K562 (cell line): ENCODE data around the gene TBC1D25. TPM values are rescaled to one million over a fixed set of nuclear protein-coding genes. Genes with fewer than 3 reads are reported as not detected.

ENCODE experiments used
- ATAC-seq: fragments of 200-7000 bp; cut with Tn5 transposase; 3 replicates; pipeline ENCODE4 v1.9.1; 2020; ENCODE audit warnings: moderate library complexity
- BruUV-seq: library from RNA; stranded (reverse); fragments of 400-500 nt; replicated peaks from 2 replicates; lab custom pipeline; 2021; lab: Mats Ljungman, UMichigan
- CTCF ChIA-PET: fragments of 300-600 bp; formaldehyde crosslinking; extraction: SDS; loops from one replicate; lab custom pipeline; 2021; ENCODE audit warnings: low intra/inter-chr PET ratio; lab: Yijun Ruan, JAX
- POLR2A ChIA-PET: fragments of 300-600, 350-650 bp; sonication (Branson Sonifier 250); formaldehyde crosslinking; extraction: SDS; loops from one replicate; lab custom pipeline; 2021; ENCODE audit warnings: antibody characterized with exemption, inconsistent platforms; lab: Yijun Ruan, JAX
- DNase-seq, 4 experiments: peaks; one replicate each; pipeline versions ENCODE4 v3.0.0 to v3.0.0-alpha.2; 2011 to 2018; ENCODE audit warnings: low spot score in 3 of 4, mixed read lengths in 3 of 4; ENCODE audit errors: extremely low read depth in 1 of 4
- FAIRE-seq: peaks from 2 replicates; lab custom pipeline; 2011; peaks lifted over from hg19 to GRCh38; lab: Jason Lieb, UNC
- H2AFZ ChIP-seq: 2 replicates; pipeline ENCODE4 v1.6.0; 2011; ENCODE audit warnings: low read depth, low read length, control low read depth, inconsistent platforms
- H3K27ac ChIP-seq: fragments of 200-600 bp; 3 replicates; pipeline ENCODE4 v1.8.0; 2011; ENCODE audit warnings: low read depth, mild to moderate bottlenecking, control low read depth, inconsistent platforms, low read length, moderate library complexity, mixed read lengths; ENCODE audit errors: extremely low read depth
- H3K27me3 ChIP-seq, 2 experiments: fragments of 300-600 bp in 1 of 2; 2 replicates in 1 of 2; 3 replicates in 1 of 2; pipeline versions ENCODE4 v1.6.0 to v1.8.0; 2011; ENCODE audit warnings: inconsistent platforms in 2 of 2, low read length in 2 of 2, mild to moderate bottlenecking in 1 of 2, mixed read lengths in 1 of 2, moderate library complexity in 1 of 2; ENCODE audit not compliant: control insufficient read depth in 2 of 2, insufficient read depth in 2 of 2
- H3K36me3 ChIP-seq: fragments of 300-600 bp; 3 replicates; pipeline ENCODE4 v1.8.0; 2011; ENCODE audit warnings: mild to moderate bottlenecking, low read length, inconsistent platforms; ENCODE audit not compliant: control insufficient read depth, insufficient read depth
- H3K4me1 ChIP-seq, 2 experiments: fragments of 200-600 bp in 1 of 2; replicated peaks in 1 of 2; 2 replicates in 1 of 2; 3 replicates in 1 of 2; pipeline versions ENCODE4 v1.5.1 to v1.8.0; 2011; ENCODE audit warnings: inconsistent platforms in 2 of 2, low read length in 2 of 2, mild to moderate bottlenecking in 1 of 2, mixed read lengths in 1 of 2, moderate library complexity in 1 of 2; ENCODE audit not compliant: control insufficient read depth in 2 of 2, insufficient read depth in 2 of 2
- H3K4me2 ChIP-seq: 2 replicates; pipeline ENCODE4 v1.6.1; 2011; ENCODE audit warnings: low read length, control low read depth, inconsistent platforms, mixed read lengths; ENCODE audit not compliant: insufficient read depth
- H3K4me3 ChIP-seq: fragments of 200-600 bp; sonication (generic), shearing (Covaris generic); 2 replicates; pipeline ENCODE4 v1.5.1; 2016; ENCODE audit warnings: control low read depth, inconsistent platforms
- H3K79me2 ChIP-seq: fragments of 200-600 bp; 3 replicates; pipeline ENCODE4 v1.8.0; 2011; ENCODE audit warnings: low read length, inconsistent platforms; ENCODE audit not compliant: control insufficient read depth, insufficient read depth
- H3K9ac ChIP-seq, 2 experiments: 2 replicates each; pipeline versions ENCODE4 v1.6.0 to v1.6.1; 2011; ENCODE audit warnings: low read depth in 2 of 2, low read length in 2 of 2, control low read depth in 1 of 2, inconsistent platforms in 1 of 2, mild to moderate bottlenecking in 1 of 2, mixed read lengths in 1 of 2; ENCODE audit not compliant: insufficient read depth in 1 of 2
- H3K9me1 ChIP-seq: one replicate; pipeline ENCODE4 v1.6.0; 2011; ENCODE audit warnings: inconsistent platforms, mild to moderate bottlenecking, low read length, moderate library complexity; ENCODE audit not compliant: control insufficient read depth, insufficient read depth
- H3K9me3 ChIP-seq: replicated peaks from 2 replicates; pipeline ENCODE4 v1.5.1; 2011; ENCODE audit warnings: low read depth, low read length, inconsistent platforms; ENCODE audit not compliant: control insufficient read depth, insufficient read depth
- H4K20me1 ChIP-seq: replicated peaks from 2 replicates; pipeline ENCODE4 v1.6.1; 2011; ENCODE audit warnings: low read length, inconsistent platforms, mixed read lengths; ENCODE audit not compliant: control insufficient read depth, insufficient read depth
- ADNP ChIP-seq: fragments of 200-800 bp; sonication (Bioruptor generic); IDR thresholded peaks from 2 replicates; pipeline ENCODE4 v1.6.1; 2016; ENCODE audit warnings: missing genetic modification characterization, missing compliant biosample characterization
- BRCA1 ChIP-seq, 2 experiments: fragments of 450-650 bp in 1 of 2; sonication (generic) in 1 of 2; formaldehyde crosslinking in 1 of 2; IDR thresholded peaks; 2 replicates each; pipeline versions ENCODE4 v1.5.0 to v1.6.1; 2017 to 2020; ENCODE audit warnings: mild to moderate bottlenecking in 1 of 2, missing genetic modification reagents in 1 of 2
- CBFB ChIP-seq: sonication (generic); formaldehyde crosslinking; IDR thresholded peaks from 2 replicates; pipeline ENCODE4 v1.4.0; 2020; ENCODE audit warnings: mild to moderate bottlenecking, missing genetic modification reagents
- DIDO1 ChIP-seq: fragments of 450-650 bp; IDR thresholded peaks from 2 replicates; pipeline ENCODE4 v1.6.1; 2016; ENCODE audit warnings: low read depth, missing biosample characterization, missing genetic modification characterization
- ETV5 ChIP-seq: sonication (generic); formaldehyde crosslinking; IDR thresholded peaks from 2 replicates; pipeline ENCODE4 v1.4.0; 2020; ENCODE audit warnings: low read depth, mild to moderate bottlenecking, missing genetic modification reagents
- HDAC8 ChIP-seq: fragments of 450-650 bp; IDR thresholded peaks from 2 replicates; pipeline ENCODE4 v1.6.1; 2016; ENCODE audit warnings: mild to moderate bottlenecking, missing genetic modification characterization, moderate library complexity, missing compliant biosample characterization
- MAFK ChIP-seq: IDR thresholded peaks from 2 replicates; pipeline ENCODE4 v1.6.1; 2011; ENCODE audit warnings: low read length, improper control_type of control experiment
- POLR3G ChIP-seq: IDR thresholded peaks from 2 replicates; pipeline ENCODE4 v1.6.1; 2011; ENCODE audit not compliant: insufficient read length, insufficient replicate concordance; ENCODE audit errors: extremely low read depth
- POU5F1 ChIP-seq: fragments of 150-350 bp; IDR thresholded peaks from 2 replicates; pipeline ENCODE4 v1.6.1; 2014; ENCODE audit warnings: borderline replicate concordance, low read length, low read depth, mild to moderate bottlenecking; ENCODE audit not compliant: partially characterized antibody
- SMC3 ChIP-seq: conservative IDR thresholded peaks from 2 replicates; pipeline ENCODE4 v1.6.1; 2011; ENCODE audit warnings: low read depth, low read length, improper control_type of control experiment; ENCODE audit not compliant: insufficient read depth
- TRIM25 ChIP-seq: fragments of 450-650 bp; IDR thresholded peaks from 2 replicates; pipeline ENCODE4 v1.7.0; 2016; ENCODE audit warnings: borderline replicate concordance
- ZNF274 ChIP-seq: IDR thresholded peaks from 2 replicates; pipeline ENCODE4 v1.6.1; 2011; ENCODE audit warnings: low read depth, mild to moderate bottlenecking, low read length, moderate library complexity, borderline replicate concordance
- ZNF609 ChIP-seq: sonication (generic); formaldehyde crosslinking; IDR thresholded peaks from 2 replicates; pipeline ENCODE4 v1.8.1; 2023; ENCODE audit warnings: missing genetic modification reagents, mild to moderate bottlenecking, borderline replicate concordance
- ZZZ3 ChIP-seq: fragments of 450-650 bp; IDR thresholded peaks from 2 replicates; pipeline ENCODE4 v1.6.1; 2016; ENCODE audit warnings: antibody characterized with exemption, mild to moderate bottlenecking, moderate library complexity
- WGBS: fragments of 100-300 bp; shearing (Covaris generic); methylation state at CpG from one replicate; pipeline ENCODE4 v1.1.6; 2016; ENCODE audit warnings: low coverage, mixed read lengths; ENCODE audit not compliant: insufficient coverage; ENCODE audit errors: missing lambda C conversion rate; 5-methylcytosine and 5-hydroxymethylcytosine counted together
- in situ Hi-C: fragments of 300-500 bp; cut with MboI; formaldehyde crosslinking; loops from 4 replicates; pipeline ENCODE4 v1.15.0; 2018; ENCODE audit warnings: inconsistent platforms, mixed read lengths
- intact Hi-C: fragments of 100-400 bp; cut with micrococcal nuclease; formaldehyde crosslinking; loops from 2 replicates; pipeline ENCODE4 v1.14.2; 2022
- polyA plus RNA-seq, 8 experiments: library from polyadenylated mRNA; depleted of rRNA in 4 of 8; stranded (reverse) in 5 of 8; unstranded in 3 of 8; fragments of >200 nt; fragmentation: Nextera tagmentation in 2 of 8; fragmentation: Illumina TruSeq in 1 of 8; extraction: Ambion mirVana in 2 of 8; extraction: Trizol in 1 of 8; gene quantifications; 2 replicates each; pipeline versions ENCODE4 v1.2.1 to v1.2.3, GENCODE V29; 2011 to 2014; ENCODE audit warnings: inconsistent platforms in 1 of 8, missing spikeins in 1 of 8
- total RNA-seq, 7 experiments: library from RNA; depleted of rRNA in 6 of 7; stranded (reverse); fragments of >200 nt in 6 of 7; fragmentation: Illumina TruSeq in 2 of 7; extraction: Trizol in 2 of 7; gene quantifications; 2 replicates each; pipeline versions ENCODE4 v1.2.1 to v1.2.3, GENCODE V29; 2011 to 2021; ENCODE audit warnings: low replicate concordance in 1 of 7
- TF ChIP-seq, protein P1 (sequence below), 3 experiments: fragments of 200-800 bp in 1 of 3; sonication (Bioruptor generic) in 1 of 3; sonication (generic) in 1 of 3; formaldehyde crosslinking in 1 of 3; IDR thresholded peaks; 2 replicates each; pipeline versions ENCODE4 v1.6.1 to v1.8.0; 2016 to 2022; ENCODE audit warnings: mild to moderate bottlenecking in 2 of 3, missing compliant biosample characterization in 2 of 3, missing genetic modification characterization in 2 of 3, missing genetic modification reagents in 1 of 3

TBC1D25 gene
- total and polyA plus RNA-seq, 9 of the 15 experiments (the other 6 are each of a cell fraction or from before 2014, with no cell fraction given): 0.62 to 10.6 (median 3.9) TPM

DNA sequence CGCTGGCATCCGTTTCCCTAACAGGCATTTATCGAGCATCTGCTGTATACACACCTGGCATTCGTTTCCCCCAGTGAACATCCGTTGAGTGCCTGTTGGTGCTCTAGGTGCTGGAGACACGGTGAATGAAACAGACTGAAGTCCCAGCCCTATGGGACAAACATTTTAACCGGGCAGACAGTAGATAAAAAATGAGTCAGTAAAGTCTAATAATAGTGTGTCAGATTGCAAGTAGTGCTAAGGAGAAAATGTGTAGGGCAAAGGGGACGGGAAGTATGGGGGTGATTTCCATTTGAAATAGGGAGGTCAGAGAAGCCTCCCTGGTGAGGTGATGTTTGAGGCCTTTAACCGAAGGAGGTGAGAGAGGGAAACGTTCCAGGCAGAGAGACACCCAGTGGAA, 23.2 kb upstream of the TBC1D25 start:
- no peaks in the 10 kb centered on the region; the same call in 2 of the 3 replicates for H3K36me3 ChIP-seq
- no peak overlapping the region for H3K9ac ChIP-seq
- DNase-seq (no peak), ATAC-seq (no peak), FAIRE-seq (no peak)
- H3K4me1 ChIP-seq: peaks cover 18 to 29% of the 10 kb centered on the region in 2 experiments; a peak in 4 of 5 replicates
- H3K9me3 ChIP-seq: no peaks in the 10 kb centered on the region
- H3K27me3 ChIP-seq: no peaks in the 10 kb centered on the region
- no TSS peak for BruUV-seq
- no peak overlapping the region for H3K27ac ChIP-seq
- H3K4me2 ChIP-seq: no peak overlapping the region
- H3K9me1 ChIP-seq: peaks cover 4% of the 10 kb centered on the region
- WGBS: 49% methylated on average over 10 of the region's 10 CpGs
- intact Hi-C loops (no loop called here), in situ Hi-C loops (no loop called here)
- no peak overlapping the region for H2AFZ ChIP-seq
- H3K4me3 ChIP-seq: no peak overlapping the region
- ChIA-PET CTCF (no interaction called here), POLR2A (interaction anchor here (1.1 kb wide), 1 partner anchor 11 kb away, joined by 3 read pairs; no protein-coding TSS in a partner anchor)
- H4K20me1 ChIP-seq: no peaks in the 10 kb centered on the region
- H3K79me2 ChIP-seq: no peaks in the 10 kb centered on the region
- no peak for TF ChIP-seq BRCA1 (IDR thresholded peaks at IDR 0.05)
- TF ChIP-seq BRCA1 (CRISPR knock-in tag; IDR thresholded peaks at IDR 0.05): no peak
- no peak for TF ChIP-seq ADNP (tag)
- TF ChIP-seq ZNF609 (CRISPR knock-in tag): no peak
- TF ChIP-seq, protein P1, sequence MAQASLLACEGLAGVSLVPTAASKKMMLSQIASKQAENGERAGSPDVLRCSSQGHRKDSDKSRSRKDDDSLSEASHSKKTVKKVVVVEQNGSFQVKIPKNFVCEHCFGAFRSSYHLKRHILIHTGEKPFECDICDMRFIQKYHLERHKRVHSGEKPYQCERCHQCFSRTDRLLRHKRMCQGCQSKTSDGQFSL (CRISPR knock-in tag; IDR thresholded peaks at IDR 0.05): no peak
- TF ChIP-seq, protein P1 (tag; IDR thresholded peaks at IDR 0.05): no peak
- no peak for TF ChIP-seq ZNF274
- TF ChIP-seq ETV5 (CRISPR knock-in tag): no peak
- TF ChIP-seq HDAC8 (tag): no peak
- no peak for TF ChIP-seq POLR3G
- TF ChIP-seq MAFK: no peak
- TF ChIP-seq DIDO1 (tag): no peak
- TF ChIP-seq ZZZ3: no peak
- no peak for TF ChIP-seq SMC3
- no peak for TF ChIP-seq TRIM25
- no peak for TF ChIP-seq POU5F1
- TF ChIP-seq CBFB (CRISPR knock-in tag): no peak
